ENCODE results near the gene AMZ1.

AMZ1 gene

DNA sequence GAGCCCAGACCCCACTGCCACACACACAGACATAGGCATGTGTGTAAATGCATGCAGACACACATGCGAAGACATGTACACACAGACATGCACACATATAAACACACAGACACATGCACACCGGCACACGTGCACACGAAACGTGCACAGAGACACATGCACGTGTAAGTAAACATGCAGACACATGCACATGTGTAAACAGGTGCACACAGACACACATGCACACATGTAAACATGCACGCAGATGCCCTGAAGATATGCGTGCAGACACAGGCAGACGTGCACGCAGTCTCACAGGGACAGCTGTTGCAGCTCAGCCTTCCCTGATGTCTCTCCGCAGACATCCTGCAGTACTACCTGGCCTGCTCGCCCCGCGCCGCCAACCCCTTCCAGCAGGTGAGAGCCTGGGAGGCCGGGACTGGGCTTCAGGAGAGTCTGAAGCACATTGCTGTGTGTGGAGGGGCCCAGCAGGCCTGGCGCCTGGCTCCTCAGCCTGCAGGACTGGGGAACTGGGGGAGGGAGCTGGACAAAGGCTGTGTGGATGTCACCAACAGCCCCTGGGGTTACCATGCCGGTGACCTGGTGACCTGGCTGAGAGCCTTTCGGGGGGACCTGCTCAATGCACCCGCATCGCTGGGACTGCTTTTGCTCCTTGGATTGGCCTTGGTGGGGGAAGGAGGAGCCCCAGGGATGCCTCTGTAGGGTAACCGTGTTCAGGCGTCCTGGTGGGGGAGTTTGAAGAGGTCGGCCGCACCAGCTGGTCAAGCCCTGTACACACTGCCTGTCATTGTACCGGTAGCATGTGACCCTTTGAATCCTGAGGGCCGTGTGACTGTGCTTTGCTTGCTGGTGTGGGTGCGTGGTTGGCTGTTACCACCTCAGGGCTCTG, 35.9 kb upstream of the AMZ1 start:
- no peak for DNase-seq (ENCODE audit: low read depth)

DNA sequence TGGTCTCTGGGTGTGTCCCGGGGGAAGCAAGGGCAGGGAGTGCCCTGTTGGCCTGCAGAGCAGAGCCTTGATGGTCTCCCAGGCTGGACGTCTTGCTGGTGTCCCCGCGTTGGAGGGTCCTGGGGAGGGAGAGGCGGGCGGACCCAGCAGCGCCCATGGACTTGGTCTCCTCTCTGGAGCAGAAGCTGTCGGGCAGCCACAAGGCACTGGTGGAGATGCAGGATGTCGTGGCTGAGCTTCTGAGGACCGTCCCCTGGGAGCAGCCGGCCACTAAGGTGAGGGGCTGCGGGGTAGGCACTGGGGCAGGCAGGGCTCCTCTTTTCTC, 35.3 kb upstream of the AMZ1 start:
- DNase-seq (ENCODE audit: low read depth): no peak

DNA sequence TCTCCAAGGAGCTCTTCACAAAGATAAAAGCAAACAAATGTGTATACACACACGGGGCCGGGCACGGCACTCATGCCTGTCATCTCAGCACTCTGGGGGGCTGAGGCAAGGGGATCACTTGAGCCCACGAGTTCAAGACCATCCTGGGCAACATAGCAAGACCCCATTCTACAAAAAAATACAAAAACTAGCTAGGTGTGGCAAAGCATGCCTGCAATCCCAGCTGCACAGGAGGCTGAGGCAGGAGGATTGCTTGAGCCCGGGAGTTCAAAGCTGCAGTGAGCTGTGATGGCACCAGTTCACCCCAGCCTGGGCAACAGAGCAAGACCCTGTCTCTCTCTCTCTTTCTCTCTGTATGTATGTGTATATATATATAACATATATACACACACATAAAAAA, 33.9 kb upstream of the AMZ1 start:
- no peak for DNase-seq (ENCODE audit: low read depth)

DNA sequence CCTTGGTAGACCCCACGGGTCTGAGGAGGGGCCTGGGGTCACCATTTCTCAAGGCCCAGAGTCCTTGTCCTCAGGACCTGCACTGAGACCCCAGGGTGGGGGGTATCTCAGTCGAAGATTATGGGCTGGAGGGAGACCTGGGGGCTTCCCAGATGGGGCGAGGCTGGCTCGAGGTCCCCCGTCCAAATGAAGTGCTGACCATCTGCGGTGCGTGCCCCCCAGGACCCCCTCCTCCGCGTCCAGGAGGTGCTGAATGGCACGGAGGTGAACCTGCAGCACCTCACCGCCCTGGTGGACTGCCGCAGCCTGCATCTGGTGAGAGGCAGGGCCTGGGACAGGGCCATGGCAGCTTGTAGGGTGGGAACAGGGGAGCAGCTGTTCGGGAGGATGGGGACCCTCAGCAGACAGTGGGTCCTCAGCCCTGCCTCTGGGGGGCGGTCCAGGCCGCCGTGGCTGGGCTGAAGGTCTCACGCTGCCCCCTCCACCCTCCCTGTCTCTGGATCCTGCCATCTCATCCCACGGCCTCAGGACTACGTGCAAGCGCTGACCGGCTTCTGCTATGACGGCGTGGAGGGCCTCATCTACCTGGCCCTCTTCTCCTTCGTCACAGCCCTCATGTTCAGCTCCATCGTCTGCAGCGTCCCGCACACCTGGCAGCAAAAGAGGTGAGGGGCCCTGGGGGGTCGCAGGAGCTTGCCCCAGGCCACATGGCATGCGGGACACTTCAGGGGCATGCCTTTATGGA, 32.0 kb upstream of the AMZ1 start:
- no peak for DNase-seq (ENCODE audit: low read depth)

DNA sequence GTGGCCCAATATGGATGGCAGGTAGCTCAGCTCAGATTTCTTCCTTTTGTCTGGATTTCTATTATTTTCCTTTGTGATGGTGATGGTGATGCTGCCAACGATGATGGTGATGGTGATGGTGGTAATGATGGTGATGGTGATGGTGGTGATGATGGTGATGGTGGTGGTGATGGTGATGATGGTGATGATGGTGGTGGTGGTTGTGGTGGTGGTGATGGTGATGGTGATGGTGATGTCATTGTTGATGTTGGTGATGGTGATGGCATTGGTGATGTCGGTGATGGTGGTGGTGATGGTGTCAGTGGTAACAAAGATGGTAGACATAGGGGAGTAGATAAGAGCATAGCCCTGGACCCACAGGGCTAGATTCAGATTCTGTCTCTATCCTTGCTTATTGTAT, 30.8 kb upstream of the AMZ1 start:
- DNase-seq (ENCODE audit: low read depth): no peak

DNA sequence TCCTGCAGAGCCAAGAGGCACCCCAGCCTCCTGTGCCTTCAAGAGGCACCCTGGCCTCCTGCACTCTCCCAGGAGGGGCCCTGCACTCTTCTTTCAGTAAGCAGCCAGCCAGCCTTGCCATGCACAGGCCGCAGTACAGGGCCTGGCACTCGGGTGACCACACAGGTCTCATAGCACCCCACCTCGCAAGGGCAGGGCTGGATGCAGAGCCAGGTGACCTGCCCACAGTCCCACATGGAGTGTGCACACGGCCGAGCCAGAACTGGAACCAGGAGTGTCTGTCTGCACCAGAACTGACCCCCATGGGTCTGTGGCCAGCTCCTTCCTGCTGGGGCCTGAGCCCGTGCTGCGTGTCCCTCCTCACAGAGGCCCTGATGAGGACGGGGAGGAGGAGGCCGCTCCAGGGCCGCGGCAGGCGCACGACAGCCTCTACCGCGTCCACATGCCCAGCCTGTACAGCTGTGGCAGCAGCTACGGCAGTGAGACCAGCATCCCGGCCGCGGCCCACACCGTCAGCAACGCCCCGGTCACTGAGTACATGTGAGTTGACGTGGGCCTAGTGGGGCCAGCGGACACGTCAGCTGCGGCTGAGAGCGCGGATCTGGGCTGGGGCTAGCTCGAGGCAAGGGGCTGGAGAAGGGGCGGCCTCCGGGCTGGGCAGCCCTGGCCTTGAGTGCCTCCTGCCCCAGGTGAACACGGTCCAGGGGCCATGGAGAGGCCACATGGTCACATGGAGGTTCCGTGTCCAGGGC, 29.9 kb upstream of the AMZ1 start:
- no peak for DNase-seq (ENCODE audit: low read depth)

DNA sequence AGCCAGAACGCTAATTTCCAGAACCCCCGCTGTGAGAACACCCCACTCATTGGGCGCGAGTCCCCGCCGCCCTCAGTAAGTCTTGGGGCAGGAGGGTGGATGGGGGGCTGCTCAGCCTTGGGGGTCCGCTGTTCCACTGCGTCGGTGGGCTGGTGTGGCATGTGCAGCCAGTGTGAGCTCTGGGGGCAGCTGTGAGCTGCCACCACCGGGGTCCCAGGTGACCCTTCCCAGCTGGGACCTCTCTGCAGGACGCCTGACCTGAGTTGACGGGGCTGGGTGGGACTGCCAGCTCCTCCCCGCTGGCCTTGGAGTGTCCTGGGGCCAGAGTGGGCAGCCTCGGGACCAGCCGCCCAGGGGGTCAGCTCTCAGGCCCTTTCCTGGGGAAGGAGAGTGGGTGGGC, 29.1 kb upstream of the AMZ1 start:
- DNase-seq (ENCODE audit: low read depth): no peak

DNA sequence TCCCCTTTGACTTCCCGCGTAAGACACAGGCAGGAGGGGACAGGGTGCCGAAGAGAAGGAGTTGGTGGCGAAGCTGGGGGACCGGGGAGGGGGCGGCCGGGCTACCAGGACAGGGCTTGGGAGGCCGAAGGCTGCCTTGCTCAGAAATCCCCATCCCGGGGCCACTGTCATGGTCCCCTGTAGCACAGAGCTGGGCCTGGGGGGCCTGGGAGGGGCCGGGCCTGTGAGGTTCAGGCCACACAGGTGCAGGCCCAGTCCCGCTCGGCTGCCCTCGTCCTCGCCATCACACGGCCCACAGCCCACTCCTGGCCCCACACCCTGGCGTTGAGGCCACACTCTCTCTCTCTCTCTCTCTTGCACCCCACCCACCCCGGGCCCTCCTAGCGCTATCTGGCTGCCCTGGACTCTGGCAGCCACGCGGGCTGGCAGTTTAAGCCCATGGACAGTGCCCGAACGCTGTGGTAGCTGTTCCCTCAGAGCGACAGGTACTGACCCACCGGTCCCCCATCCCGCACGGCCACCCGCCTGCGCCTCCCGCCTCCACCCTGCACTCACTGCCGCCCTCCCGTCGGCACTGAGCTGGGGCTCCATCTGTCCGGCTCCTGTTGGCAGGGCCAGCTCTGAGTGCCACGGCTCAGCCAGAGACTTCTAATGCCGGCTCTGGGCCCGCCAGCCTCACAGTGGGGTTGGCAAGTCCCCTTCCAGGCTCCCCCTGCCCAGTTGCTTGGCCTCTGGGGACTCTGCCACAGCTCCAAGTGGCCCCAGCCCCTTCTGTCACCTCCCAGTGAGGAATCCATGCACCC, 28.2 kb upstream of the AMZ1 start:
- no peak for DNase-seq (ENCODE audit: low read depth)

DNA sequence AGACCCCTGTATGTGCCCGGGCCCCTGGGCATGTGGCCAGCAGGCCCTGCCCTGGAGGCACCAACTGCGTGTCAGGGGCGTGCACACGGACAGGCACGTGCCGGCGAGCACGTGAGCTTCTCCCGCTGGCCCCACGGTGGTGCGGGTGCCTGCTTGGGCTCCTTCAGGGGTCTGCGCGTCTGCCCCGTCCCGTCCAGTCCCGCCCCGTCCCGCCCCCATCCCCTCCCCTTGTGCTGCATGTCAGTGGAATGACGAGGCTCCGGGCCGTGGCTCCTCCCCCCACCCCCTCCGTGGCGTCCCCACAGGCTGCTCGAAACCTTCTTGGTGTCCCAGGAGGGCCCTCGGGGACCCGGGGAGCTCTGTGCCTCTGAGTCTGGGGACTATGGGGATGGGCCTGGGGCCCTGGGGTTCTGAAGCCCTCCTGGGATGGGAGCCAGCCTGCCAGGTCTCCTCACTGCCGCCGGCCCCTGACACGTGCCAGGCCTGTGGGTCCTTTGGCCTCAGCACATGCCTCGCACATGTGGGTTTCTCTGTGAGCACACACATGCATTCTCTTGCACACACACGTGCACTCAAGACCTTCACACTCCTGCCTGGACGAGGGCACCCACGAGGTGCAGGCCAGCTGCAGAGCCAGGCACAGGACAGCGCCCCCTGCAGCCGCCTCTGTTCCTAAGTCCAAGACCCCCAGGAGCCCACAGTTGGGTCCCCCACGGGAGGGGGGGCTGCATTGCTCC, 27.5 kb upstream of the AMZ1 start:
- DNase-seq (ENCODE audit: low read depth): no peak

DNA sequence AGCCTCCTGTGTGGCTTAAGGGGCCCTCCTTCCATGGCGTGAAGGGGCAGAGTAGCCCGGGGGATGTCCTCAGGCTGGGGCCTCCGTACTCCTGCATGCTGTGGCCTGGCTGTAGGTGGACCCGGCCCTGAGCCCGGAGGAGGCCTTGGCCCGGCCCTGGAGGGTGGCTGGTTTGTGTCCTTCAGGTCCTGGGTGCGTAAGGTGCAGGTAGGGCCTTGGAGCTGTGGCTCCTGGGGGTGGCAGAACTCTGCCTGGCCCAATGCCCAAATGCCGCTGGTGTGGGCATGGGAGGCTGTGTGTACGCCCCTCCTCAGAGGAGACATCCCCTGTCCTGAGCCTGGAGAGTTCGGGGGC, 26.9 kb upstream of the AMZ1 start:
- no peak for DNase-seq (ENCODE audit: low read depth)

DNA sequence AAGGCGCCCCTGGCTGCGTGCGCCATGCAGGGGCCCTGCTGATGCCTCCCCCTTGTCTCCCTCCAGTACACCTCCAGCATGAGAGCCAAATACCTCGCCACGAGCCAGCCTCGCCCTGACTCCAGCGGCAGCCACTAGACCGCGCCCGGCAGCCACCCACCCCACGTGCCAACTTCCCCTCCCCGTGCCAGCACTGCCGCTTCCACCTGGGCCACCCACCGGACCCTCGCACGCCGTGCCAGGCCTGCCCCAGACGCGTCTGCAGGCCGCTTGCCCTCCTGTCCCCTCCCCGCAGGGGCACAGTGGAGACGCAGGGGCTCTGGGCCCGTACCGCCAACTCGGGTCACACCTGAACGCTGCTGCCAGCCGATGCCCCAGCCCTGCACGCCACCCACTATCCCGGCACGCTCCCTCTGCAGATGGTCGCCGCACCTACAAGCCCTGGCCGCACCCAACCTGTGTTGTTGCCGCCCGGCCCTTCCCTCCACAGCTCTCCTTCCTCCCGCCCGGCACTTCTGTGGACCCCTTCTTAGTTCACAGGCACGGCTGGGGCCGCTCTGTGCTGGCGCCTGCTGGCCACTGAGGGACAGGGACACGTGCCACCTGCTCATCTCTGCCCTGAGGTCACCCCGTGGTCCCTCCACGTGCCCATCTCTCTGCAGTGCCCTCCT, 26.3 kb upstream of the AMZ1 start:
- no peak for DNase-seq (ENCODE audit: low read depth)

DNA sequence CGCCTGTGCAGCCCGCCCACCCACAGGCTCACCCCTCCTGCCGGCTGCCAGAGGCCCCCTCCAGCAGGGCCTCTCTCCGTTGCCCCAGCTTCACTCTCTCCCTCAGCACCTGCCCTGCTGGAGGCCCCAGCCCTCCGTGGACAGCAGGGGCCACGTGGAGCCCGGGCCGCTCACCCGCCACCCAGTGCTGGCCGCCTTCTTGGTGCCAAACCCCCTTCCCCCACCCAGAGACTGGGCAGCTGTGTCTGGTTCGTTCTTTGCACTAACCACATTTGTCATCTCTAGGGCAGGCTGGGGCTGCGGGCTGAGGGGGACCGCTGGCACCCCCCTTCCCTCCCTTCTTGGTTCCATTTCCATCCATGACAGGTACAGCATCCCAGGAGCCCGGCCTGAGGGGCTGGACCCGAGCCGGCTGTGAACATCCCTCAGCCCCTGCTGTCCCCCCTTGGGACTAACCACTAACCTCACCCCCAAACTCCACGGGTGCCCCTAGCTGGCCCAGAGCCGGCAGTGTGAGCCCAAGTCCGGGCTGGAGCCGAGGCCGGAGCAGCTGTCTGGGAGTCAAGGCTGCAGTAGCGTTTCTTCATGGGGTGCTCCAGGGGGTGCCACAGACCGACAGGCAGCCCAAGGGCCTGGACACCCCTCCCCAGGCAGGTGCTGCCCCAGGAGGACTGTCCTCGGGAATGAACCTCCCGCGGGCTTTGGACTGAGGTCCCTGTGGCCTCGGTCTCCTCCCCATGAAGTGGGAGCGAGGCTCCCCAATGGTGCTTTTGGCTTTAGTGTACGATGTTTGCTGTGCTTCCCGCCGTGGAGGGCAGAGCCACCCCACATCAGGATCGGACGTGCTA, 25.5 kb upstream of the AMZ1 start:
- no peak for DNase-seq (ENCODE audit: low read depth)

DNA sequence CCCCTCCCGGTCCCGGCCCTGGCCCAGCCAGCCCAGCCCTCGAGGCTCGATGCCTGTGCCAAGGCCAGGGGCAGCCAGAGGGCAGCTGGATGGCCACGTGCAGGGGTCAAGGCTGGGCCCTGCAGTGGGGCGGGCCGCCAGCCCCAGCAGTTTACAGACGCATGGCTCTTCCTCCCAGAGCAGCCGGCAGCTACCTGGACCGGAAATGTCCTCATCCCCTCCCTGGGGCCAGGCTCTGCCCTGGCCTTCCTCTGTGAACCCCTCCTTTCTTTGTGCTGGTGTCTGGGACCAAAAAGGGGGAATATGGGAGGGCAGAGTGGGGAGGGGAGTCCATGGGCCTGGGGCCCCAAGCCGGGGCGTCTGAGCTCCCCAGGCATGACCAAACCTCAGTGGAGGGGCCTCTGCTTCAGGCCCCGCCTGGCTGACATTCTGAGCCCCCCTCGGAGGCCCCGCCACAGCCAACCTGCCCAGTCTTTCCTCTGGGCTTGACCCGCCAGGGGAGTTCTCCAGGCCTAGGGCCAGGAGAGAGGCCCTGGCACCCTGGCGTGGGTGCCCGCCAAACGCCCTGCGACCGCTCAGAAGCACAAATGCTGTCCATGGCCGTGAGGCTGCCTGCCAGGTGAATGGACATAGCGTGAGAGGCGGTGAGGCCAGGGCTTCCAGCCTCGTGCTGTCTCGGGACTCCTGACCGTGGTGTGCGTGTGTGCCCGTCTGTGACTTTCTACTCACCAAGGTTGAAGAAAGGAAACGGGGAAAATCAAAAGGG, 24.7 kb upstream of the AMZ1 start:
- no peak for DNase-seq (ENCODE audit: low read depth)

DNA sequence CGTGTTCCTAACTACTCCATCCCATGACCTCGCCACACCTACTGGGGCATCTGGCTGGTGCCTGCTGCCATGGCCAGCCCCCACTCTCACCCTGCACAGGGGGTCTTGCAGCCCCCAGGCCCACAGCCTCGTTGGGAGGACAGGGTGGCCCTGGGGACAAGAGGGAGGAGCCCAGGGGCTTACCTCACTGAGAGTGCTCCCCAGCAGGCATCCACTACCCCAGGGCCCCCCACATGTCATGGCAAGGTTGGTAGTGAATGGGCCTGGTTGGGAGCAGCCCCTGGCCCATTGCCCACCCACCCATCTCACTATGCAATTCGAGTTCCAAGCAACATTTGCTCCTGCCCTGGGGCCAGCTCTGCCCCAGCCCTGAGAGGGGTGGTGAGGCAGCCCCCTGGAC, 24.0 kb upstream of the AMZ1 start:
- DNase-seq (ENCODE audit: low read depth): no peak

DNA sequence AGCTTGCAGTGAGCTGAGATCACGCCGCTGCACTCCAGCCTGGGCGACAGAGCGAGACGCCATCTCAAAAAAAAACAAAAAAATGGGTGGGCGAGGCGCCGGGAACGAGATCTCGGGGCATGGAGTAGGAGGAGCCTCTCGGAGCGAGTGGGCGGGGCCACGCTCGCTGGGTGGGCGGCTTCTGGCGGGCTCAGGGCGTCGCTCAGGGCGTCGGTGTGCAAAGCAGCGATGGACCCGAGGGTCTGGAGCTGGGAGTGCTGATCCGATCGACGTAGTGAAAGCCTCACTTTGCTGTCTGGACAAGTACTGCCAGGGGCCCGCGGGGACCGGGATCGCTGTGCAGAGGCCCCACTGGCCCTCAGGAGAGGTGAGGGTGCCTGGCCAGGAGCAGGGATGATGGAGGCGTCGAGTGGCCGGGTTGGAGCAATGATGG, 22.6 kb upstream of the AMZ1 start:
- DNase-seq (ENCODE audit: low read depth): no peak

DNA sequence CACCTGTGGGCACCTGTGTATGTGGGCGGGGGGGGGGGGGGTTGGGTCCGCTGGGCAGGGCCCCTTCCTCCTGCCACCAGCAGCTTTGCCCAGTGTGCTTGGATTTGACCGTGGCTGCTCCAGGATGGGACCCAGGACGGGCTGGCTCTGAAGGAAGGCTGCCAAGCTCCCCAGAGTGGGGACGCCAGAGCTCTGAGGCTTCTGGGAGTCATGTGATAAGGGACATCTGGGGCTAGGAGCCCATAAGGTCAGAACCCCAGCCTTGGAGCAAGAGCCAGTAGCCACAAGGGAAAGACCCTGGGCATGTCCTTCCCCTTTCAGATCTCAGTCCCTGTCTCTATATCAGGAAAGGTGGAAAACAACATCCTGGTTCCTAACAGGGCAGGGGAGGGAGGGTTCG, 21.8 kb upstream of the AMZ1 start:
- no peak for DNase-seq (ENCODE audit: low read depth)

DNA sequence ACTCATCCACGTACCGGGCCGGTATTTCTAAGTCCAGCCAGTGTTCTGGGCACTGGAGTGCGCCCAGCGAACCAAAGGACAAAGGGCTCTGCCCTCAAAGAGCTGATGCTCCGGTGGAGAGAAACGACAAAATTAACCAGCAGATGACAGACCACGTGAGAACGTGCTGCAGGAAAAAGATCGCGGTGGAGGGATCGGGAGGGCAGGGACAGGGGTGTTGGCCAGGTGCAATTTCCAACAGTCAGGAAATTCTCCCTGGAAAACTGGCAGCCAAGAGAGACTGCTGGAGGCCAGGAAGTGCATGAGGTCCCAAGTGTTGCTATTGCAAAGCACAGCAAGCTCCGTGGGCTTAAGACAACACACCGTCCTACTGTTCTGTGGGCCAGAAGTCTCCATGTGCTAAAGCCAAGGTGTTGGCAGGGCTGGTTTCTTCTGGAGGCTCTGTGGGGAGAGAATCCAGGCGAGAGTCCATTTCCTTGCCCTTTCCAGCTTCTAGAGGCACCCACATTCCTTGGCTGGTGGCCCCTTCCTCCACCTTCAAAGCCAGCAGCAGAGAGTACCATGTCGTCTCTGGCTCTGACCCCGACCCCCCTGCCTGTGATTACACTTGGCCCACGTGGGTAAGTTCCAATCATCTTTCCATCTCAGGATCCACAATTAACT, 21.3 kb upstream of the AMZ1 start:
- no peak for DNase-seq (ENCODE audit: low read depth)

DNA sequence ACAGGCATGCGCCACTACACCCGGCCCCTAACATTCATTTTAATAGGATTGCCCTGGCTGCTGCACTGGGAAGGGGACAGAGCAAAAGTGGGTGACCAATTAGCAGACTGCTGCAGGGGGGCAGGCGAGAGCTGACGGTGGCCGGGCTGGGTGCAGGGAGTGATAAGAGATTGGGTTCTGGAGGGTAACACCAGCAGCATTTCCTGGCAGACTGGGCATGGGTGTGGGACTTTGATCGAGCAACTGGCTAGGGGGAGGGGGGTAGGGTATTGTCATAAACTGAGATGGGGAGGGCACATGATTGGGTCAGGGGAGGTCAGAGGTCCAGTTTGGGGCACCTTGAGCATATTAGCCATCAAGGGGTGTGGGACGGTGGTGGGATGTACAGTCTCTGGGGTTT, 20.2 kb upstream of the AMZ1 start:
- DNase-seq (ENCODE audit: low read depth): no peak

DNA sequence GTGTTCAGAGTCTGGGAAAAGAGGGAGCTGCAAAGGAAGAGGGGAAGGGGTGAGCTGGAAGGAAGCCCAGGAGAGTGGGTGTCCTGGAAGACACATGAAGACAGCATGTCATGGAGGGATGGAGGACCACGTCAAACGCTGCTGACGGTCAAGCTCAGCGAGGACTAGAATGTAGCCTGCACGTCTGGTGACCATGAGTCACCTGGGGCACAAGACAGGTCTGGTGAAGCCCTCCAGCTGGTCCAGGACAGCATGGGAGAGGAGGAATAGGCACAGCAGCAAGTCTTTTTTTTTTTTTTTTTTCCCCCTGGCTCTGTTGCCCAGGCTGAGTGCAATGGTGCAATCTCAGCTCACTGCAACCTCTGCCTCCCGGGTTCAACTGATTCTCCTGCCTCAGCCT, 19.6 kb upstream of the AMZ1 start:
- DNase-seq (ENCODE audit: low read depth): no peak

Measured in HS-27A (cell line).